Effector memory CD8-positive, alpha-beta T cell (primary cell): ENCODE data around the gene SETD3.
A peak's percentile ranks its signal among the peaks of the same experiment; 100 is the strongest.

Experiments
- ATAC-seq: fragments of 150-1000 bp; cut with Tn5 transposase; replicated peaks from 2 replicates; pipeline ENCODE4 v1.10.0; 2021; ENCODE audit warnings: mild to moderate bottlenecking, moderate library complexity
- DNase-seq, 3 experiments: peaks; one replicate each; pipeline ENCODE4 v3.0.0; 2021
- H3K27ac Mint-ChIP-seq, 2 donors: one replicate each; pipeline ENCODE4 v1.8.0; 2022; ENCODE audit warnings: mild to moderate bottlenecking in 2 of 2, mixed read lengths in 2 of 2, moderate library complexity in 2 of 2
- H3K27me3 Mint-ChIP-seq, 2 donors: one replicate each; pipeline ENCODE4 v1.8.0; 2022; ENCODE audit warnings: mixed read lengths in 2 of 2
- H3K36me3 Mint-ChIP-seq: one replicate; pipeline ENCODE4 v1.8.0; 2022; ENCODE audit warnings: mild to moderate bottlenecking, moderate library complexity, mixed read lengths; ENCODE audit not compliant: insufficient read depth
- H3K4me1 Mint-ChIP-seq, 2 donors: one replicate each; pipeline ENCODE4 v1.8.0; 2022; ENCODE audit warnings: low read depth in 2 of 2, mixed read lengths in 2 of 2
- H3K4me3 Mint-ChIP-seq, 2 donors: one replicate each; pipeline ENCODE4 v1.8.0; 2022; ENCODE audit warnings: mild to moderate bottlenecking in 2 of 2, mixed read lengths in 2 of 2, moderate library complexity in 2 of 2
- H3K9me3 Mint-ChIP-seq, 2 donors: one replicate each; pipeline ENCODE4 v1.8.0; 2022; ENCODE audit warnings: mixed read lengths in 2 of 2

Gene SETD3

DNA sequence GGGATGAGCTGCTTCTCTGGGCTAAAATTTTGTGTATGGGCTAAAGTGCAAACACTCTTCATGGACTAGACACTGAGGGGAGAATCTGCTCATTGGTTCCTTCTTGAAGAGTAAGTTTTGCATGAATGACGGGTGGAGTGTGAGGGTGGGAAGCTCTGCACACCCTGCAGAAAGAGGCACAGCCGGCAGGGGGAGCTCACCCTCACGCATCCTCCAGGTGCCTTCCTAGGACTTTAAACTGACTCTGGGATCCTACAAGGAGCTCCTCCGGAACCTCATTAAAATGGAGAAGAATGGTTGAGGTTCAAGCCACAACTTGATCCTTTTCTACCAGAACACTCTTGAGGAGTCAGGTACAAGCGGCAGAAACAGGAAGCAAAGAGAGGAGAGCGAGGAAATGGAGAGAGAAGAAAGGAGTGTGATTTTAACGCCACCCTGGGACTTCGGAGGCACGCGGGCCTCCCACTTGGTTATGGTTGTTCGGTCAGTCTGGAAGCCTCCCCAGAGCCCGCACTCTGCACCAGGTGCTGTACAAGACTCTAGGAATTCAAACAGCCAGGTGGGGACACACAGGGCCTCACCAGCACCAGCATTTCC is 87.5 kb downstream of the SETD3 start:
- Mint-ChIP-seq H3K27me3 (no peaks in the 10 kb centered on the region), H3K4me1 (peaks cover 0 to 18% of the 10 kb centered on the region in 2 donors), H3K36me3 (peaks cover 8% of the 10 kb centered on the region), H3K4me3 (no peak overlapping the region), H3K27ac (peak overlapping the region in 1 of 2 donors; percentile 62), H3K9me3 (no peaks in the 10 kb centered on the region)
- no peak for ATAC-seq
- peak in 1 of 3 experiments; percentile 14 for DNase-seq

DNA sequence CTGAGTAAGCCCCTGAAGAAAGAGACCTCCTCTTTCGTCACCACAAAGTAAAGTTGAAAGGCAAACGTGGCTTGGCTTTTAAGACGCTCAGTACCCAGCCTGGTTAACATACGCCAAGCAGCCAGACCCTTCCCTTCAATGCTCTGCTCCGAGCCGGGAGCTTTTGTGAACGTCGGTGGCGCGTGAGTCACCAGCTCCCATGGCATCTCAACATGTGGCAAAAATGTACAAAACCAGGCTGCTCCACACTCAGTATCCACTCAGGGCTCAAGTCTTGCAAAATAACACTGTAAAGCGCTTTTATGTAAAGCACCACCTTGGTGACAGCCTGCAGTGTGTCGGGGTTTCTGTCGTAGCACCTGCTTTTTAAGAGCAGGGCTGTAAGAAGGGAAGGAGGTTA is 89.0 kb downstream of the SETD3 start:
- Mint-ChIP-seq H3K27ac (no peak overlapping the region), H3K4me3 (no peak overlapping the region)

DNA sequence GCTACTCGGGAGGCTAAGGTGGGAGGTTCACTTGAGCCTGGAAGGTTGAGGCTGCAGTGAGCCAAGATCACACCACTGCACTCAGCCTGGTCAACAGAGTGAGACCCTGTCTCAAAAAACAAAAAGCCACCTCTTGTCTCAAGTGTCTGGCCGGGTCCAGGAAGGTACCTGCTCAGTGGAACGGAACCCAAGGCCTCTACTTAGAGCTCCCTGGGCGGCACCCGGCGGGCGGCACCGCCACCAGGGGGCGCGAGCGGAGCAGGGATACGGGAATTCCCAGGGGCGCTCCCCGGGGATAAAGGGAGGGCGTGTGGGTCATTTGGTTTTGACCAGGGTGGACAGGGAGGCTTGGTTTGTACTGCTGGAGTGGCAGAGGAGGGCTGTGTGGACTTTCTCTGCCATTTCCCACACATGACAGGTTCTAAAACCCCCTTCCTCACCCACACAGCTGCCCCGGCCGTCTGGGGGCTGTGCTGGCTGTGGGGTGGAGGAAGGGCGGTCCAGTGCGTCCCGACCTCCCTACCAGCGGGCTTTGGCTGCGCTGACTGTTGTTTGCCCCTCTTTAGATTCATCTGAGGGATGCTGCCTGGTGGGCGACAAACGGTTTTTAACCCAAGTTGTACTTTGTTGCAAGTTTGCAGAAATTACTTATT is 91.4 kb downstream of the SETD3 start:
- H3K9me3 Mint-ChIP-seq, result no peaks in the 10 kb centered on the region
- H3K4me3 Mint-ChIP-seq, result no peak overlapping the region
- no peaks in the 10 kb centered on the region for H3K36me3 Mint-ChIP-seq
- H3K27me3 Mint-ChIP-seq, result peaks cover 13 to 26% of the 10 kb centered on the region in 2 donors
- ATAC-seq (peak; percentile 35), DNase-seq (peak; percentile 20 to 31 (median 30))
- peaks cover 15 to 18% of the 10 kb centered on the region in 2 donors for H3K4me1 Mint-ChIP-seq
- H3K27ac Mint-ChIP-seq, result no peak overlapping the region

More for the DNA sequence above, 89.0 kb downstream of the SETD3 start:
- H3K36me3 Mint-ChIP-seq, result no peaks in the 10 kb centered on the region
- ATAC-seq (no peak), DNase-seq (no peak)
- H3K4me1 Mint-ChIP-seq, result peaks cover 13 to 27% of the 10 kb centered on the region in 2 donors
- H3K27me3 Mint-ChIP-seq, result peaks cover 0 to 2% of the 10 kb centered on the region in 2 donors
- no peaks in the 10 kb centered on the region for H3K9me3 Mint-ChIP-seq

GRCh38 chr14:99388286-99388685 is 92.4 kb downstream of the SETD3 start:
- H3K4me1 Mint-ChIP-seq, result peaks cover 15 to 18% of the 10 kb centered on the region in 2 donors
- DNase-seq (no peak), ATAC-seq (no peak)
- H3K27me3 Mint-ChIP-seq, result peaks cover 13 to 36% of the 10 kb centered on the region in 2 donors
- H3K27ac Mint-ChIP-seq, result no peak overlapping the region
- no peaks in the 10 kb centered on the region for H3K36me3 Mint-ChIP-seq
- peak overlapping the region; percentile 15 to 57 for H3K4me3 Mint-ChIP-seq
- H3K9me3 Mint-ChIP-seq, result no peaks in the 10 kb centered on the region

- no peak for DNase-seq
These were observed 92.8 kb downstream of the SETD3 start for GRCh38 chr14:99387880-99388279.

GRCh38 chr14:99384450-99385417 is 95.9 kb downstream of the SETD3 start:
- no peak for ATAC-seq

More at GRCh38 chr14:99387880-99388279, 92.8 kb downstream of the SETD3 start:
- peak; percentile 58 for ATAC-seq
- no peak overlapping the region for H3K27ac Mint-ChIP-seq
- no peaks in the 10 kb centered on the region for H3K36me3 Mint-ChIP-seq
- H3K4me1 Mint-ChIP-seq, result peaks cover 14 to 15% of the 10 kb centered on the region in 2 donors
- peaks cover 13 to 40% of the 10 kb centered on the region in 2 donors for H3K27me3 Mint-ChIP-seq
- no peaks in the 10 kb centered on the region for H3K9me3 Mint-ChIP-seq
- peak overlapping the region; percentile 15 to 57 for H3K4me3 Mint-ChIP-seq

GRCh38 chr14:99383472-99384449 is 96.9 kb downstream of the SETD3 start:
- Mint-ChIP-seq H3K4me1 (peaks cover 20 to 22% of the 10 kb centered on the region in 2 donors), H3K4me3 (no peak overlapping the region), H3K9me3 (no peaks in the 10 kb centered on the region), H3K27ac (no peak overlapping the region), H3K36me3 (no peaks in the 10 kb centered on the region), H3K27me3 (peaks cover 37 to 73% of the 10 kb centered on the region in 2 donors)
- ATAC-seq, result no peak
- DNase-seq, result no peak

More at GRCh38 chr14:99384450-99385417, 95.9 kb downstream of the SETD3 start:
- Mint-ChIP-seq H3K27me3 (peaks cover 37 to 70% of the 10 kb centered on the region in 2 donors), H3K27ac (no peak overlapping the region), H3K36me3 (no peaks in the 10 kb centered on the region), H3K9me3 (no peaks in the 10 kb centered on the region), H3K4me3 (no peak overlapping the region), H3K4me1 (peaks cover 20 to 22% of the 10 kb centered on the region in 2 donors)
- DNase-seq, result no peak

GRCh38 chr14:99382781-99383471 is 97.7 kb downstream of the SETD3 start:
- DNase-seq (no peak), ATAC-seq (no peak)
- H3K4me3 Mint-ChIP-seq, result no peak overlapping the region

DNA sequence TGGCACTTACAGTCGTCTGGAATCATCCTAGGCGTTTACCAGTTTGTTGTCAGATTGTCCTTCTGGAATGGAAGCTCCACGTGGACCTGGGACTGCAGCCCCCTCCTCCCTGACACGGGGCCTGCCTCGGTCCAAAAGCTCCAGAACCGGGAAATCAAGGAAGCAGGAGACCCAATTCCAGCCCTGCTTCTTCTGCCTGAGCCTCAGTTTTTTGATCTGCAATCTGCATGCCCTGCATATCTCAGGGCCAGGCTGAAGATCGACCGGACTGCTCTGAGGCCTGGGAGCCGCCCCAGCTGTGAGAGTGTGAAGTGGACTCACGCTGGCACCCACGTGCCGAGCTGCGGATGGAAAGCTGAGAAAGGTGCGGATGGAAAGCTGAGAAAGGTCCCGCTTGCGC is 98.6 kb downstream of the SETD3 start:
- DNase-seq, result no peak
- peaks cover 42 to 80% of the 10 kb centered on the region in 2 donors for H3K27me3 Mint-ChIP-seq
- peaks cover 11 to 16% of the 10 kb centered on the region in 2 donors for H3K4me1 Mint-ChIP-seq
- H3K4me3 Mint-ChIP-seq, result peak overlapping the region in 1 of 2 donors; percentile 45
- ATAC-seq, result no peak
- H3K27ac Mint-ChIP-seq, result no peak overlapping the region
- no peaks in the 10 kb centered on the region for H3K9me3 Mint-ChIP-seq
- H3K36me3 Mint-ChIP-seq, result no peaks in the 10 kb centered on the region

More at GRCh38 chr14:99382781-99383471, 97.7 kb downstream of the SETD3 start:
- H3K4me1 Mint-ChIP-seq, result peaks cover 20 to 22% of the 10 kb centered on the region in 2 donors
- no peaks in the 10 kb centered on the region for H3K36me3 Mint-ChIP-seq
- H3K27me3 Mint-ChIP-seq, result peaks cover 37 to 73% of the 10 kb centered on the region in 2 donors
- H3K27ac Mint-ChIP-seq, result no peak overlapping the region
- H3K9me3 Mint-ChIP-seq, result no peaks in the 10 kb centered on the region

GRCh38 chr14:99381688-99382060 is 99.0 kb downstream of the SETD3 start:
- H3K4me3 Mint-ChIP-seq, result peak overlapping the region; percentile 18 to 45
- peaks cover 7 to 12% of the 10 kb centered on the region in 2 donors for H3K4me1 Mint-ChIP-seq
- ATAC-seq, result no peak
- H3K9me3 Mint-ChIP-seq, result no peaks in the 10 kb centered on the region
- H3K36me3 Mint-ChIP-seq, result no peaks in the 10 kb centered on the region
- H3K27ac Mint-ChIP-seq, result peak overlapping the region in 1 of 2 donors; percentile 75
- H3K27me3 Mint-ChIP-seq, result peaks cover 42 to 80% of the 10 kb centered on the region in 2 donors
- no peak for DNase-seq

GRCh38 chr14:99380991-99381687 is 99.5 kb downstream of the SETD3 start:
- H3K27ac Mint-ChIP-seq, result peak overlapping the region in 1 of 2 donors; percentile 75
- ATAC-seq, result no peak
- no peaks in the 10 kb centered on the region for H3K36me3 Mint-ChIP-seq

More at GRCh38 chr14:99380991-99381687, 99.5 kb downstream of the SETD3 start:
- H3K4me3 Mint-ChIP-seq, result peak overlapping the region in 1 of 2 donors; percentile 27
- H3K27me3 Mint-ChIP-seq, result peaks cover 42 to 75% of the 10 kb centered on the region in 2 donors
- DNase-seq, result no peak
- H3K4me1 Mint-ChIP-seq, result peaks cover 7 to 12% of the 10 kb centered on the region in 2 donors
- no peaks in the 10 kb centered on the region for H3K9me3 Mint-ChIP-seq
